Measurements from ENCODE around the gene PSMC4.
A peak's percentile ranks its signal among the peaks of the same experiment; 100 is the strongest.

PSMC4 gene

GRCh38 chr19:40005691-40006272 lies 34.8 kb downstream of the PSMC4 start:
- no peak overlapping the region for H3K4me3 ChIP-seq (ENCODE audit: low read depth, low read length)
- no peak for DNase-seq (ENCODE audit: low read depth, low spot score)
- no peak for TF ChIP-seq CTCF (IDR thresholded peaks at IDR 0.05; ENCODE audit: low read depth, low read length)
- in situ Hi-C loops (cut with HindIII; ENCODE audit: low sequenced_read_pairs): no loop called here

- in situ Hi-C loops (cut with HindIII; ENCODE audit: low sequenced_read_pairs): no loop called here
- DNase-seq (ENCODE audit: low read depth, low spot score): peak; percentile 89
Observed at GRCh38 chr19:40006273-40006691, 35.3 kb downstream of the PSMC4 start.

GRCh38 chr19:40009674-40010073 lies 38.7 kb downstream of the PSMC4 start:
- in situ Hi-C loops (cut with HindIII; ENCODE audit: low sequenced_read_pairs): no loop called here
- no peak overlapping the region for H3K4me3 ChIP-seq (ENCODE audit: low read depth, low read length)
- no peak for DNase-seq (ENCODE audit: low read depth, low spot score)
- no peak for TF ChIP-seq CTCF (IDR thresholded peaks at IDR 0.05; ENCODE audit: low read depth, low read length)

More at GRCh38 chr19:40006273-40006691, 35.3 kb downstream of the PSMC4 start:
- no peak overlapping the region for H3K4me3 ChIP-seq (ENCODE audit: low read depth, low read length)
- TF ChIP-seq CTCF (IDR thresholded peaks at IDR 0.05; ENCODE audit: low read depth, low read length): no peak

- no peak for TF ChIP-seq CTCF (IDR thresholded peaks at IDR 0.05; ENCODE audit: low read depth, low read length)
- DNase-seq (ENCODE audit: low read depth, low spot score): no peak
- in situ Hi-C loops (cut with HindIII; ENCODE audit: low sequenced_read_pairs): no loop called here
- H3K4me3 ChIP-seq (ENCODE audit: low read depth, low read length): no peak overlapping the region
Observed at GRCh38 chr19:40013991-40014390, 43.0 kb downstream of the PSMC4 start.

GRCh38 chr19:40023969-40024368 lies 53.0 kb downstream of the PSMC4 start:
- no peak for DNase-seq (ENCODE audit: low read depth, low spot score)
- no peak overlapping the region for H3K4me3 ChIP-seq (ENCODE audit: low read depth, low read length)
- TF ChIP-seq CTCF (IDR thresholded peaks at IDR 0.05; ENCODE audit: low read depth, low read length): no peak
- in situ Hi-C loops (cut with HindIII; ENCODE audit: low sequenced_read_pairs): no loop called here

GRCh38 chr19:40025938-40026596 lies 55.1 kb downstream of the PSMC4 start:
- in situ Hi-C loops (cut with HindIII; ENCODE audit: low sequenced_read_pairs): no loop called here
- TF ChIP-seq CTCF (IDR thresholded peaks at IDR 0.05; ENCODE audit: low read depth, low read length): no peak
- H3K4me3 ChIP-seq (ENCODE audit: low read depth, low read length): no peak overlapping the region
- DNase-seq (ENCODE audit: low read depth, low spot score): no peak

Measured in astrocyte of the spinal cord (primary cell).